Vagina (tissue), 2 donors: ENCODE data around the gene LAMTOR4. TPM values are rescaled to one million over a fixed set of nuclear protein-coding genes. Genes with fewer than 3 reads are reported as not detected.

Experiments
- DNase-seq, 2 donors: peaks; one replicate each; pipeline ENCODE4 v3.0.0-alpha.2; 2017; ENCODE audit errors: extremely low spot score in 2 of 2
- H3K27ac ChIP-seq: fragments of 200-600 bp; sonication (generic); one replicate; pipeline ENCODE4 v1.5.1; 2019
- H3K27me3 ChIP-seq: fragments of 200-600 bp; sonication (generic); one replicate; pipeline ENCODE4 v1.5.1; 2019
- H3K36me3 ChIP-seq, 2 donors: fragments of 200-600 bp; sonication (generic); one replicate each; pipeline ENCODE4 v1.5.1; 2017 to 2019
- H3K4me1 ChIP-seq: fragments of 200-600 bp; sonication (generic); one replicate; pipeline ENCODE4 v1.5.1; 2019
- H3K4me3 ChIP-seq, 2 donors: fragments of 200-600 bp; sonication (generic); 1 replicate in 1 of 2; 2 replicates in 1 of 2; pipeline ENCODE4 v1.5.1; 2016 to 2019
- H3K9me3 ChIP-seq: fragments of 200-600 bp; sonication (generic); one replicate; pipeline ENCODE4 v1.5.1; 2019
- CTCF ChIP-seq, 3 experiments: fragments of 450-650 bp in 2 of 3; fragments of 200-600 bp in 1 of 3; sonication (generic) in 1 of 3; IDR thresholded peaks; one replicate each; pipeline ENCODE4 v1.5.1; 2017 to 2019; ENCODE audit warnings: antibody characterized with exemption in 3 of 3, mild to moderate bottlenecking in 2 of 3, moderate library complexity in 2 of 3
- POLR2A ChIP-seq, 2 donors: fragments of 450-650 bp; IDR thresholded peaks; one replicate each; pipeline ENCODE4 v1.6.1; 2017; ENCODE audit warnings: antibody characterized with exemption in 2 of 2, mild to moderate bottlenecking in 2 of 2, moderate library complexity in 2 of 2
- POLR2AphosphoS5 ChIP-seq, 2 donors: sonication (generic); formaldehyde crosslinking; IDR thresholded peaks; one replicate each; pipeline ENCODE4 v1.9.0; 2017; ENCODE audit warnings: antibody characterized with exemption in 2 of 2, mild to moderate bottlenecking in 2 of 2, low read depth in 1 of 2; ENCODE audit not compliant: insufficient read depth in 1 of 2
- intact Hi-C: fragments of 100-400 bp; cut with DNase I; formaldehyde crosslinking; loops from one replicate; pipeline ENCODE4 v1.15.1; 2023
- total RNA-seq: library from RNA; depleted of rRNA; stranded (reverse); fragments of >200 nt; gene quantifications from one replicate; pipeline ENCODE4 v1.2.3, GENCODE V29; 2016

Gene LAMTOR4
- total RNA-seq, 1 donor from 2014 or later: 161 TPM

- TF ChIP-seq POLR2AphosphoS5 (IDR thresholded peaks at IDR 0.05; ENCODE audit: insufficient read depth in 1 of 2, low read depth in 1 of 2): no peak
- TF ChIP-seq POLR2A (IDR thresholded peaks at IDR 0.05): no peak
- no peak for TF ChIP-seq CTCF (IDR thresholded peaks at IDR 0.05)
- Histone ChIP-seq H3K4me1 (peaks cover 31% of the 10 kb centered on the region), H3K4me3 (peak overlapping the region; percentile 56 to 57), H3K9me3 (no peaks in the 10 kb centered on the region), H3K27ac (peak overlapping the region; percentile 75), H3K36me3 (no peaks in the 10 kb centered on the region), H3K27me3 (no peaks in the 10 kb centered on the region)
- DNase-seq: no peak
- intact Hi-C loops: no loop called here
These were observed 19.2 kb downstream of the LAMTOR4 start for GRCh38 chr7:100167912-100168323.

GRCh38 chr7:100169147-100169850 lies 20.6 kb downstream of the LAMTOR4 start:
- peaks cover 31% of the 10 kb centered on the region for H3K4me1 ChIP-seq
- intact Hi-C loops: no loop called here
- TF ChIP-seq CTCF (IDR thresholded peaks at IDR 0.05) (no peak), POLR2A (IDR thresholded peaks at IDR 0.05) (no peak)
- peak overlapping the region; percentile 75 for H3K27ac ChIP-seq
- no peak for DNase-seq
- no peaks in the 10 kb centered on the region for H3K9me3 ChIP-seq
- peak overlapping the region in 1 of 2 donors; percentile 57 for H3K4me3 ChIP-seq
- H3K27me3 ChIP-seq: no peaks in the 10 kb centered on the region
- H3K36me3 ChIP-seq: no peaks in the 10 kb centered on the region

- peaks cover 31% of the 10 kb centered on the region for H3K4me1 ChIP-seq
- H3K36me3 ChIP-seq: no peaks in the 10 kb centered on the region
- DNase-seq: no peak
- H3K27me3 ChIP-seq: no peaks in the 10 kb centered on the region
- TF ChIP-seq CTCF (IDR thresholded peaks at IDR 0.05): no peak
- TF ChIP-seq POLR2A (IDR thresholded peaks at IDR 0.05): no peak
- TF ChIP-seq POLR2AphosphoS5 (IDR thresholded peaks at IDR 0.05; ENCODE audit: insufficient read depth in 1 of 2, low read depth in 1 of 2): no peak
- intact Hi-C loops: no loop called here
- no peak overlapping the region for H3K4me3 ChIP-seq
- H3K27ac ChIP-seq: no peak overlapping the region
- no peaks in the 10 kb centered on the region for H3K9me3 ChIP-seq
These were observed 21.6 kb downstream of the LAMTOR4 start for GRCh38 chr7:100170101-100170897.

DNA sequence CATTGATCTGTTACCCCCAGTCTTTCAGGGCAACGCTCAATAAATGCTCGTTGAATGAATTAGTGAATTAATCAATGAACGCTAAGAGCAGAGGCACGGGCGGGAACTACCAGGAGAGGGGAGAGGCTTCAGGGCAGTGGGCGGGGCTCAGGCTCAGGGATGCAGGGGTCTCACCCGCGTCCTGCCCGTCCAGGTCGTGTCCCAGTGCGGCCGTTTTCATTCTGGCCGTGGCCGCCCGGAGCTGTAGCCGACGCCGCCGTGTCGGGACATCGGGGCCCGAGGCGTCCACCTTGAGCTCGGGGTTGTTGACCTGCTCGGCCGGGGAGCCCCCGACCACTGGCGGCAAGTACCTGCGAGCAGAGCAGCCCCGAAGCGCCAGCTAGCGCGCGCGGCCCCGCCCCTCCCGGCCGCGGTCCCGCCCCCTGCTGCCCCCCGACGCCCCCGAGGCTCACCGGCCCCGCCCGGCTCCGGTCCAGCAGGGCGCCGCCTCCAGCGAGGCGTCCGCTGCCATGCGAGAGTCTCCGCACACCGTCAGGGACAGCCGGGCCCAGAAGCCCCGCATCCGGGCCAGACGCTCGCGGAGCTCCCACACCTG lies 22.5 kb downstream of the LAMTOR4 start:
- H3K27ac ChIP-seq: no peak overlapping the region
- peak overlapping the region; percentile 44 to 63 for H3K4me3 ChIP-seq
- no peaks in the 10 kb centered on the region for H3K9me3 ChIP-seq
- H3K4me1 ChIP-seq: peaks cover 31% of the 10 kb centered on the region
- TF ChIP-seq POLR2A (IDR thresholded peaks at IDR 0.05) (no peak), CTCF (IDR thresholded peaks at IDR 0.05) (no peak), POLR2AphosphoS5 (IDR thresholded peaks at IDR 0.05; ENCODE audit: insufficient read depth in 1 of 2, low read depth in 1 of 2) (no peak)
- intact Hi-C loops: no loop called here
- no peaks in the 10 kb centered on the region for H3K27me3 ChIP-seq
- H3K36me3 ChIP-seq: no peaks in the 10 kb centered on the region
- no peak for DNase-seq
